HG03571 (cell line): Measurements from ENCODE around the gene KLK15.

Experiments used
- ATAC-seq: cut with Tn5 transposase; IDR thresholded peaks from one replicate; pipeline ENCODE4 v1.9.1; 2021; ENCODE audit not compliant: unreplicated experiment

Gene KLK15

DNA sequence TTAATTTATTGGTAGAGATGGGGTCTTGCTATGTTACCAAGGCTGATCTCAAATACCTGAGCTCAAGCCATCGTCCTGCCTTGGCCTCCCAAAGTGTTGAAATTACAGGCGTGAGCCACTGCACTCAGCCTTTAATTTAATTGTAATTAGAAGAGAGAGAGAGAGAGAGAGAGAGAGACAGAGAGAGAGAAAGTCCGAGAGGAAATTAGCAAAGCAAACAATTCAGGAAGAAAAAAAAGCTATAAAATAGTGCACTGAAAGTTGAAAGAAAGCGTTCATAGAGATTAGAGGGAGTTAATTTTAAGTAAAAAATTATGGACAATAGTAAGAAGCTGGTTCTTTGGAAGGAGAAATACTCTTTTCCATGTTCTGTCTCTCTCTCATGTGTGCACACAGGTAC, 56.1 kb downstream of the KLK15 start:
- ATAC-seq, result no peak

DNA sequence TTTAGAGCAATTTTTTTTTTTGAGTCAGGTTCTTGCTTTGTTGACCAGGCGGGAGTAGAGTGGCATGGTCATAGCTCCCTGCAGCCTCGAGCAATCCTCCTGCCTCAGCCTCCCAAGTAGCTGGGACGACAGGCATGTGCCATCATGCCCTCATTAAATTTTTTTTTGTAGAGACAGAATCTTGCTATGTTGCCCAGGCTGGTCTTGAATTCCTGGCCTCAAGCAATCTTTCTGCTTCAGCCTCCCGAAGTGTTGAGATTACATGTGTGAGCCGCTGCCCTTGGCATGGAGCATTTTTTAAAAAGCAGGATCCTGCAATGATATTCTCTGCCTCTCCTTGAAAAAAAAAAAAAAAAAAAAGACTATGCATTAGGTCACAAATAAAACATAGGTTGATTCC, 57.2 kb downstream of the KLK15 start:
- no peak for ATAC-seq
